Tibial nerve (tissue), 4 donors: ENCODE results near the gene ACLY. TPM values are rescaled to one million over a fixed set of nuclear protein-coding genes. Genes with fewer than 3 reads are reported as not detected.

Experiments
- DNase-seq, 2 donors: peaks; one replicate each; pipeline ENCODE4 v3.0.0-alpha.2; 2019; ENCODE audit warnings: low spot score in 2 of 2
- H3K27ac ChIP-seq, 4 donors: fragments of 200-600 bp; sonication (generic) in 3 of 4; one replicate each; pipeline ENCODE4 v1.5.1; 2017 to 2019; ENCODE audit warnings: mild to moderate bottlenecking in 1 of 4
- H3K27me3 ChIP-seq, 2 donors: fragments of 200-600 bp; sonication (generic) in 1 of 2; one replicate each; pipeline versions ENCODE4 v1.5.1 to v1.6.0; 2017 to 2019
- H3K36me3 ChIP-seq, 3 donors: fragments of 200-600 bp; sonication (generic); one replicate each; pipeline ENCODE4 v1.5.1; 2018 to 2019
- H3K4me1 ChIP-seq, 4 donors: fragments of 200-600 bp; sonication (generic) in 3 of 4; one replicate each; pipeline ENCODE4 v1.5.1; 2017 to 2019
- H3K4me3 ChIP-seq, 4 donors: fragments of 200-600 bp; sonication (generic) in 3 of 4; one replicate each; pipeline ENCODE4 v1.5.1; 2017 to 2019; ENCODE audit warnings: mild to moderate bottlenecking in 1 of 4, moderate library complexity in 1 of 4
- H3K9me3 ChIP-seq, 4 donors: fragments of 200-600 bp; sonication (generic) in 3 of 4; one replicate each; pipeline ENCODE4 v1.5.1; 2017 to 2019
- EP300 ChIP-seq, 2 donors: sonication (generic); formaldehyde crosslinking; IDR thresholded peaks; one replicate each; pipeline ENCODE4 v1.6.1; 2017; ENCODE audit warnings: antibody characterized with exemption in 2 of 2, mild to moderate bottlenecking in 1 of 2
- POLR2A ChIP-seq, 2 donors: fragments of 450-650 bp; IDR thresholded peaks; one replicate each; pipeline ENCODE4 v1.6.1; 2017; ENCODE audit warnings: antibody characterized with exemption in 2 of 2, mild to moderate bottlenecking in 2 of 2, moderate library complexity in 2 of 2
- WGBS, 2 donors: methylation state at CpG; one replicate each; pipeline ENCODE4 v1.1.5; 2018; 5-methylcytosine and 5-hydroxymethylcytosine counted together
- total RNA-seq, 4 donors: library from RNA; depleted of rRNA; stranded (reverse); fragments of >200 nt; gene quantifications; one replicate each; pipeline ENCODE4 v1.1.0, GENCODE V29; 2016
- TF ChIP-seq, protein P1 (sequence below), 5 experiments: fragments of 200-600 bp in 3 of 5; fragments of 450-650 bp in 2 of 5; sonication (generic) in 3 of 5; IDR thresholded peaks; one replicate each; pipeline ENCODE4 v1.5.1; 2016 to 2019; ENCODE audit warnings: antibody characterized with exemption in 5 of 5, mild to moderate bottlenecking in 3 of 5, moderate library complexity in 2 of 5

Gene ACLY
- total RNA-seq, 4 donors from 2014 or later = 62.8 to 102 (median 72.6) TPM

DNA sequence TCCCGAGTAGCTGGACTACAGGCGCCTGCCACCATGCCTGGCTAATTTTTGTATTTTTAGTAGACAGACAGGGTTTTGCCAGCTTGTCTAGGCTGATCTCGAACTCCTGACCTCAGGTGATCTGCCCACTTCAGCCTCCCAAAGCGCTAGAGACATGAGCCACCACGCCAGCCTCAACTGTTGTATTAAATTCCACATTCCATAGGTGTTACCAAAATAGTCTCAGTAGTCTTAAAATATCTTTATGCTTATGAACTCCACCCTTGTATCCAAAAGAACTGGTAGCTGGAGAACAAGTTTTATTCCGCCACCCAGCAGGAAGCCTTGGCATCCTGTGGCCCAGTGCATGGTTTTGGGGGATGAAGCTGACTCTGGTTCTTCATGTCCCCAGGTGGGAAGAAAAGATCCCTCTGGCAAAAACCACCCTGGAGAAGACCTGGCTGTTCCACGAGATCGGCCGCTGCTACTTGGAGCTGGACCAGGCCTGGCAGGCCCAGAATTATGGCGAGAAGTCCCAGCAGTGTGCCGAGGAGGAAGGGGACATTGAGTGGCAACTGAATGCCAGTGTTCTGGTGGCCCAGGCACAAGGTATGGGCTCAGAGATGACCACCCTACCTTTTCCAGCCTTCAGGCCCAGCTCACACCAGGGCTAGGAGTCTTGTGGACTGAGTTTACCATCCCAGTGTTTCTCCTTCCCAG lies 30.2 kb upstream of the ACLY start:
- Histone ChIP-seq H3K36me3 (peaks cover 0 to 57% (median 0%) of the 10 kb centered on the region in 3 donors), H3K4me3 (no peak overlapping the region), H3K27ac (no peak overlapping the region), H3K9me3 (no peaks in the 10 kb centered on the region), H3K27me3 (no peaks in the 10 kb centered on the region), H3K4me1 (no peaks in the 10 kb centered on the region)
- DNase-seq = no peak
- TF ChIP-seq EP300 (IDR thresholded peaks at IDR 0.05) (no peak), POLR2A (IDR thresholded peaks at IDR 0.05) (no peak)
- TF ChIP-seq, protein P1, sequence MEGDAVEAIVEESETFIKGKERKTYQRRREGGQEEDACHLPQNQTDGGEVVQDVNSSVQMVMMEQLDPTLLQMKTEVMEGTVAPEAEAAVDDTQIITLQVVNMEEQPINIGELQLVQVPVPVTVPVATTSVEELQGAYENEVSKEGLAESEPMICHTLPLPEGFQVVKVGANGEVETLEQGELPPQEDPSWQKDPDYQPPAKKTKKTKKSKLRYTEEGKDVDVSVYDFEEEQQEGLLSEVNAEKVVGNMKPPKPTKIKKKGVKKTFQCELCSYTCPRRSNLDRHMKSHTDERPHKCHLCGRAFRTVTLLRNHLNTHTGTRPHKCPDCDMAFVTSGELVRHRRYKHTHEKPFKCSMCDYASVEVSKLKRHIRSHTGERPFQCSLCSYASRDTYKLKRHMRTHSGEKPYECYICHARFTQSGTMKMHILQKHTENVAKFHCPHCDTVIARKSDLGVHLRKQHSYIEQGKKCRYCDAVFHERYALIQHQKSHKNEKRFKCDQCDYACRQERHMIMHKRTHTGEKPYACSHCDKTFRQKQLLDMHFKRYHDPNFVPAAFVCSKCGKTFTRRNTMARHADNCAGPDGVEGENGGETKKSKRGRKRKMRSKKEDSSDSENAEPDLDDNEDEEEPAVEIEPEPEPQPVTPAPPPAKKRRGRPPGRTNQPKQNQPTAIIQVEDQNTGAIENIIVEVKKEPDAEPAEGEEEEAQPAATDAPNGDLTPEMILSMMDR (IDR thresholded peaks at IDR 0.05) = no peak
- 84 to 91% methylated on average over 11 of the region's 11 CpGs for WGBS, 2 donors

DNA sequence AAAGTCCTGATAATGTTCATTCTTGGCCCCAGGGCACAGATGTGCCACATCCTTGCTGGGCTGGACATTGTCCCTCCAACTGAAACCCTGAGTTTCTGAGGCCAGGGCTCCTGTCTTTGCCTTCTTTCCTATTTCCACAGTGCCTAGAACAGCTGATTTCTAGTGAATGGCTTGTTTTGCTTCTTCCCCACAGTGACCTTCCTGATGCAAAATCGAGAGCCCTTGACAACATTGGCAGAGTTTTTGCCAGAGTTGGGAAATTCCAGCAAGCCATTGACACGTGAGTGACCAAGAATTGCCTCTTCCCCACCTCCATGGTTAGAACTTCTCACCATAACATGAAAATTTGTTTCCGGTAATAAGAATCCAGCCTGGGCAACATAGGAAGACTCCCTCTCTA lies 26.2 kb upstream of the ACLY start:
- Histone ChIP-seq H3K36me3 (peaks cover 0 to 37% (median 0%) of the 10 kb centered on the region in 3 donors), H3K4me3 (no peak overlapping the region), H3K9me3 (no peaks in the 10 kb centered on the region), H3K4me1 (no peaks in the 10 kb centered on the region), H3K27ac (no peak overlapping the region), H3K27me3 (no peaks in the 10 kb centered on the region)
- WGBS, 2 donors = 61 to 63% methylated on average over 3 of the region's 3 CpGs
- DNase-seq = no peak
- no peak for TF ChIP-seq EP300 (IDR thresholded peaks at IDR 0.05)
- TF ChIP-seq POLR2A (IDR thresholded peaks at IDR 0.05) = no peak
- TF ChIP-seq, protein P1 (IDR thresholded peaks at IDR 0.05) = no peak

DNA sequence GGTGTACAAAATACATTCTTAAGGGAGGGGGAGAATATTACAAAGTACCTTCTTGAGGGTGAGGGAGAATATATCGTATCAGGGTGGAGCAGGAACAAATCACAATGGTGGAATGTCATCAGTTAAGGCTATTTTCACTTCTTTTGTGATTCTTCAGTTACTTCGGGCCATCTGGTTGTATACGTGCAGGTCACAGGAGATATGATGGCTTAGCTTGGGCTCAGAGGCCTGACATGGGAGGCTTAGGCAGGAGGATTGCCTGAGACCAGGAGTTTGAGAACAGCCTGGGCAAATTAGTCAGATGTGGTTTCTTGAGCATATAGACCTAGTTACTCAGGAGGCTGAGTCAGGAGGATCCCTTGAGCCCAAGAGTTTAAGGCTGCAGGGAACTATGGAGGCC lies 24.7 kb upstream of the ACLY start:
- WGBS, 2 donors = 90 to 93% methylated on average over 3 of the region's 3 CpGs
- no peaks in the 10 kb centered on the region for H3K9me3 ChIP-seq
- TF ChIP-seq, protein P1 (IDR thresholded peaks at IDR 0.05) = no peak
- TF ChIP-seq EP300 (IDR thresholded peaks at IDR 0.05) = no peak
- TF ChIP-seq POLR2A (IDR thresholded peaks at IDR 0.05) = no peak

DNA sequence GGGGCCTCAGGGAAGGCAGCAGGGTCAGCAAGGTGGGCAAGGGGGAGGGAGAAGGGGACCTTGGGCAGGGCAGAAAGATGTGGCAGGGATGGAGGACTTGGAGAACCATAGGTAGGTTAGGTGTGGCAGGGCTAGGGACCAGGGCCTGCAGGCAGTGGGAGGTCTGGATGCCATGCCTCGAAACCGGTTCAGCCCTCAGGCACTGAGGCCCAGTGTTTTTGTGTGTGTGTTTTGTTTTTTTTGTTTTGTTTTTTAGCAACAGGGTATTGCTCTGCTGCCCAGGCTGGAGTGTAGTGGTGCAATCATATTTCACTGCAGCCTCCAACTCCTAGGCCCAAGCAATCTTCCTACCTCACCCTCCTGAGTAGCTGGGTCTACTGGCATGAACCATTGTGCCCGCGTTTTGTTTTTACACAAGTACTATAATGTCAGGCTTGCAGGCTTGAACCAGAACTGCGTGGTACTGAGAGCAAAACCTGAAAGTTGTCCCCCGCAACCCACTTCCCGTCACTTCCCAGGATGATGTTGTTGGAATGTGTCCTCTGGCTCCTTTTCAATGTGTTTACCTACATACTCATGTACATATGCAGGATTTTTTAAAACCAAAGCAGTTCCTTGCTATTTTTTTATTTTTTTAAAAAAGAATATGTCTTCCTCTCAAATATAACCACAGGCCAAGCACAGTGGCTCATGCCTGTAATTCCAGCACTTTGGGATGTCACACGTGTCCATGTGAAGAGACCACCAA lies 24.0 kb upstream of the ACLY start:
- DNase-seq = no peak
- Histone ChIP-seq H3K36me3 (peaks cover 0 to 42% (median 0%) of the 10 kb centered on the region in 3 donors), H3K4me3 (no peak overlapping the region), H3K27ac (no peak overlapping the region), H3K4me1 (no peaks in the 10 kb centered on the region), H3K27me3 (no peaks in the 10 kb centered on the region), H3K9me3 (no peaks in the 10 kb centered on the region)
- TF ChIP-seq EP300 (IDR thresholded peaks at IDR 0.05) = no peak
- TF ChIP-seq POLR2A (IDR thresholded peaks at IDR 0.05) = no peak
- TF ChIP-seq, protein P1 (IDR thresholded peaks at IDR 0.05) = no peak
- 89 to 91% methylated on average over 8 of the region's 8 CpGs for WGBS, 2 donors

More for the DNA sequence above, 24.7 kb upstream of the ACLY start:
- DNase-seq = no peak
- Histone ChIP-seq H3K4me3 (no peak overlapping the region), H3K27ac (no peak overlapping the region), H3K27me3 (no peaks in the 10 kb centered on the region), H3K4me1 (no peaks in the 10 kb centered on the region), H3K36me3 (peaks cover 0 to 37% (median 0%) of the 10 kb centered on the region in 3 donors)

- H3K36me3 ChIP-seq = peaks cover 0 to 47% (median 0%) of the 10 kb centered on the region in 3 donors
- H3K4me1 ChIP-seq = no peaks in the 10 kb centered on the region
- no peak overlapping the region for H3K27ac ChIP-seq
- TF ChIP-seq EP300 (IDR thresholded peaks at IDR 0.05) (no peak), POLR2A (IDR thresholded peaks at IDR 0.05) (no peak)
- TF ChIP-seq, protein P1 (IDR thresholded peaks at IDR 0.05) = no peak
- 92 to 93% methylated on average over 5 of the region's 5 CpGs for whole genome bisulfite sequencing, 2 donors
- H3K9me3 ChIP-seq = no peaks in the 10 kb centered on the region
- H3K4me3 ChIP-seq = no peak overlapping the region
- H3K27me3 ChIP-seq = no peaks in the 10 kb centered on the region
- no peak for DNase-seq
Observed at GRCh38 chr17:41941168-41941567, 22.4 kb upstream of the ACLY start.
